Activated T-cell treated with anti-CD3 and anti-CD28 coated beads for 24 hours (primary cell): Measurements from ENCODE around the gene ADH1A.
"Not testable (repeated sequence)": the region's sequence is repeated elsewhere in the genome, so short reads cannot be mapped to it uniquely, and the experiment has no call there.

ENCODE experiments used
- DNase-seq: peaks from one replicate; pipeline ENCODE4 v3.0.0-alpha.2; 2020; ENCODE audit warnings: low read depth

The ADH1A gene

GRCh38 chr4:99281261-99281660 is 9.5 kb downstream of the ADH1A start:
- no peak for DNase-seq

GRCh38 chr4:99276417-99276816 is 14.4 kb downstream of the ADH1A start:
- DNase-seq: no peak

DNA sequence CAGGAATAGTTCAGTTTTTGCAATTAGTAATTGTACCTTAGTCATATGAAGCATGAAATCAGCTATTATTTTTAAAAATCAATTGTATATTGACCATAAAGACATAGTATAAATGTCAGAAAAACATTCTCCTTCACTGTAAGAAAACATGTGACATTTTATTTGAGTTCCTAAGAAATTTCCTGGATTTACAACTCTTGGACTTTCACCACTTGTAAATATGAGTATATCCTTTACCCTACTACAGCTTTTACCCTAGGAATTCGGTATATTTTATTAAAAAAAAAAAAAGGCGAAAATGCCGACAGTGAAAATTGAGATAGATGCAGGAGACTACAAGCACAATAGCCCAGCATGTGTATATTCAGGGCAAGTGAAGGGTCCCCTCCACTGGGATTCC is 14.9 kb downstream of the ADH1A start:
- DNase-seq: no peak

DNA sequence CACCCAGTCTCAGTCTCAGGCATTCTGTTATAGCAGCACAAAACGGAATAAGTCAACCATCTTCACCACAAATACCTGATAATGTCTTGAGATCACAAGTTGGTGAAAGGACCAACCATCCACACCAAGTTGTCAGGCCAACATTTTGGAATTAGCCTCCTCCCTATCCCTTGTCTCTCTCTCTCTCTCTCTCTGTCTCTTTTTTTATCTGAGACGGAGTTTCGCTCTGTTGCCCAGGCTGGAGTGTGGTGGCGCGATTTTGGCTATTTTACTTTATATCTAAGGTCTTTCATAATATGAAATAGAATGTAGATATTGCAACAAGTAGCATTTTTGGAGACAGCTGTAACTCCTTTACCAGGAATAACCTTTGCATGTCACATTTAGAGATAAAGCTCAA is 15.7 kb downstream of the ADH1A start:
- no peak for DNase-seq

DNA sequence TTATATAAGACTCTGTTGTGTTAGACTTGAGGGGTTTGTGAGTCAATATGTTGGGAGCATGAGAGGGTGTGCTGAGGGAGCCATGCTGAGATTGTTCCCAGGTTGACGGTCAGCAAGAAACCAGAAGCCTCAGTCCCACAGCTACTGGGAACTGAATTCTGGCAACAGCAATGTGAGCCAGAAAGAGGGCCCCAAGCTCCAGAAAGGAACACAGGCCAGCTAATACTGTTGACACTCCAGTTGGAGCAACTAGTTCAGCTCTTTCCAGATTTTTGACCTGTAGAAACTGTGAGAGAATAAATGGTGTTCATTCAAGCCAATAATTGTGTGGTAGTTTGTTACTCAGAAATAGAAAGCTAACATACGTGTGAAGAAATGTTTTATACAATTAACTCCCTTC is 17.1 kb downstream of the ADH1A start:
- DNase-seq: no peak

DNA sequence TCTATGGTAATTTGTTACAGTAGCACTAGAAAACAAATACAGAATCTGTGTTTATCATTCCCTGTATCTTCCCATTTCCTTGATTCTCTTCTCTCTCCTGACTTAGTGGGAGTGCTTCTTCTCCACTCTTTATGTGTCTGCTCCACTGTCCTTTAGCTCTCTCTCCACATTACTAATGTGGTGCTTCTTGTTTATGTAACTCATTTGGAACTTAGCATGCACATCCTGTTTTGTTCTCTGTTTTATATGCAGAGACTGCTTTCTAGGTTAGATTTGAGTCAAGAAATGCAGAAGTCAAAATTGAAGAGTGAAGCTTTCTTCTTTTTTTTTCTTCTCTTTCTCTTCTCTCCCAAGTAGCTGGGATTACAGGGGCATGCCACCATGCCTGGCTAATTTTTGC is 25.9 kb downstream of the ADH1A start:
- DNase-seq: no peak

DNA sequence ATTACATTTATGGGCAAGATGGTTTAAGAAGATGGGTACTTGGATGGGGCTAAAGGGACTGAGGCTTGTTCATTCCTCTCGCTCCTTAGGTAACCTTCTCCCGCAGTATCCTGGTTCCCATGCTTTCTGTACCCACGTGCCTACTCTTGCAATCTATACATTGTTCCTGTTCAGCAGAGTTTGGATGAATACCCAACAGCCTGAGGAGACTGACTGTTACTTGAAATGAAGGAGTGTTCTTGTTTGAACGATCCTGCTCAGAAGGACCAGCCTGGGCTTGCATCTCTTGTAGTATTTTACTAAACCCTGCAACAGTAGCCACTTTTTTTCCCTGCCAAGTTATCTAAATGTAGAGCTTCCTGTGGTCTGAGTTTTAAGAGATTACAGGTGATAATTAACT is 38.0 kb downstream of the ADH1A start:
- no peak for DNase-seq

GRCh38 chr4:99248714-99249113 is 42.1 kb downstream of the ADH1A start:
- DNase-seq: no peak

DNA sequence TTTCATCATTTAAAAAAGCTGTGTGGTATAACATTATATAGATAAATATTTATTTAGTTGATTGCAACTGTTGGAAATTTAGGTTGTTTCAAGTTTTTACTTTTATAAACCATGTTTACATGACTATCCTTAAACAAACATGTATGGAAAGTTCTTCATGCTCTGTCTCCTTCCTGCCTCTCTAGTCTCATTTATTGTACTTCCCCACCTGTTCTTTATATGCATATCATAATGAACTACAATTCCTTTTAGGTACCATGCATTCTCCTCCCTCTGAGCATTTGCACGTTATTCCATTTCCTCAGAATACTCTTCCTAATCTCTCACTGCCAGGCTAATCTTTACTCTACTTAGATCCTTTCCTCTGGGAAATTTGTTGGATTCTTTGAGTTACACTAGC is 54.8 kb downstream of the ADH1A start:
- no peak for DNase-seq

GRCh38 chr4:99234331-99235010 is 56.3 kb downstream of the ADH1A start:
- DNase-seq: no peak

- DNase-seq: not testable (repeated sequence)
These were observed 57.4 kb downstream of the ADH1A start for GRCh38 chr4:99233397-99233796.

- not testable (repeated sequence) for DNase-seq
These were observed 62.1 kb downstream of the ADH1A start for GRCh38 chr4:99228706-99229105.

- DNase-seq: not testable (repeated sequence)
These were observed 63.1 kb downstream of the ADH1A start for GRCh38 chr4:99227646-99228045.
